Coronary artery (tissue), 2 donors: ENCODE data around the gene RGS6.
A peak's percentile ranks its signal among the peaks of the same experiment; 100 is the strongest.

Experiments
- DNase-seq: peaks from one replicate; pipeline ENCODE4 v3.0.0-alpha.2; 2017; ENCODE audit warnings: low spot score
- H3K27ac ChIP-seq, 2 donors: fragments of 200-600 bp; sonication (generic); one replicate each; pipeline ENCODE4 v1.5.1; 2016 to 2019
- H3K4me3 ChIP-seq: fragments of 200-600 bp; sonication (generic); 2 replicates; pipeline ENCODE4 v1.5.1; 2016; ENCODE audit warnings: mild to moderate bottlenecking, moderate library complexity
- TF ChIP-seq, protein P1 (sequence below): fragments of 200-600 bp; sonication (generic); IDR thresholded peaks from one replicate; pipeline ENCODE4 v1.5.1; 2019; ENCODE audit warnings: antibody characterized with exemption

Gene RGS6

DNA sequence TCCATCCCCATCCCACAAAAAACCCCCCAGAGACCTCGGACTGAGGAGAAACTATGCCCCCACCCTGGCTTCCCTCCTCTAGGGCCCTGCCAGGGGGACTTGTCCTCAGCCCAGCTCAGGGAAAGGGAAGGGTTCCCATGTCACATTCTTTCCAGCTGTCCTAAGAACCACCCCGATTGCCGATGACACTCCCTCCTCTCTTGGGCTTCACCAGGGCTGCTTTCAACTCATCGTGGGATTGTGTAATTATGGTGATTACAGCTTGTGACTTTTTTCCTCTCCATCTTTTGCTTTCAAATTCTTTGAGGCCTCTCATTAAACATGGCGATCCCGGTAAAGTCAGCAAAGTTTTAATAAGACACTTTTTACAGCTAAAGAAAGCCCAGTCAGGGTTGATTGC lies 617.6 kb downstream of the RGS6 start:
- DNase-seq: no peak
- Histone ChIP-seq H3K4me3 (no peak overlapping the region), H3K27ac (no peak overlapping the region)
- TF ChIP-seq, protein P1, sequence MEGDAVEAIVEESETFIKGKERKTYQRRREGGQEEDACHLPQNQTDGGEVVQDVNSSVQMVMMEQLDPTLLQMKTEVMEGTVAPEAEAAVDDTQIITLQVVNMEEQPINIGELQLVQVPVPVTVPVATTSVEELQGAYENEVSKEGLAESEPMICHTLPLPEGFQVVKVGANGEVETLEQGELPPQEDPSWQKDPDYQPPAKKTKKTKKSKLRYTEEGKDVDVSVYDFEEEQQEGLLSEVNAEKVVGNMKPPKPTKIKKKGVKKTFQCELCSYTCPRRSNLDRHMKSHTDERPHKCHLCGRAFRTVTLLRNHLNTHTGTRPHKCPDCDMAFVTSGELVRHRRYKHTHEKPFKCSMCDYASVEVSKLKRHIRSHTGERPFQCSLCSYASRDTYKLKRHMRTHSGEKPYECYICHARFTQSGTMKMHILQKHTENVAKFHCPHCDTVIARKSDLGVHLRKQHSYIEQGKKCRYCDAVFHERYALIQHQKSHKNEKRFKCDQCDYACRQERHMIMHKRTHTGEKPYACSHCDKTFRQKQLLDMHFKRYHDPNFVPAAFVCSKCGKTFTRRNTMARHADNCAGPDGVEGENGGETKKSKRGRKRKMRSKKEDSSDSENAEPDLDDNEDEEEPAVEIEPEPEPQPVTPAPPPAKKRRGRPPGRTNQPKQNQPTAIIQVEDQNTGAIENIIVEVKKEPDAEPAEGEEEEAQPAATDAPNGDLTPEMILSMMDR: no peak

DNA sequence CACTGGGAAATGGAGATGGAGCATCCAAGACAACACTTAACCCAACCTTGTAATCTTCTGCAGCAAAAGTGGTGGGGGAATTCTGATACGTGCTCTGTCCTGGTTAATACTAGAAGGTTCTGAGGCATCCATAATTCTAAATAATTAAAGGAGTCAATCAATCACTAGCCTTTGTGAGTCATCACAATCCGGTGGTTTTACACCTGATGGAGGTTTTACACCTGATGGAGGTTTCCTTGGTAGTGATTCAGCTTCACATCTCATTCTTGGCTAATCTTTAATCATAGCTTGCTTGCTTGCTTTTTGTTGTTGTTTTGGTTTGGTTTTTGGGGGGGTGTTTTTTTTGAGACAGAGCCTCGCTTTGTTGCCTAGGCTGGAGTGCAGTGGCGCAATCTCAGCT lies 618.3 kb downstream of the RGS6 start:
- H3K4me3 ChIP-seq: no peak overlapping the region
- no peak for DNase-seq
- H3K27ac ChIP-seq: no peak overlapping the region
- TF ChIP-seq, protein P1: no peak

GRCh38 chr14:72552236-72552635 lies 620.0 kb downstream of the RGS6 start:
- no peak for DNase-seq
- Histone ChIP-seq H3K4me3 (no peak overlapping the region), H3K27ac (no peak overlapping the region)
- TF ChIP-seq, protein P1: no peak

DNA sequence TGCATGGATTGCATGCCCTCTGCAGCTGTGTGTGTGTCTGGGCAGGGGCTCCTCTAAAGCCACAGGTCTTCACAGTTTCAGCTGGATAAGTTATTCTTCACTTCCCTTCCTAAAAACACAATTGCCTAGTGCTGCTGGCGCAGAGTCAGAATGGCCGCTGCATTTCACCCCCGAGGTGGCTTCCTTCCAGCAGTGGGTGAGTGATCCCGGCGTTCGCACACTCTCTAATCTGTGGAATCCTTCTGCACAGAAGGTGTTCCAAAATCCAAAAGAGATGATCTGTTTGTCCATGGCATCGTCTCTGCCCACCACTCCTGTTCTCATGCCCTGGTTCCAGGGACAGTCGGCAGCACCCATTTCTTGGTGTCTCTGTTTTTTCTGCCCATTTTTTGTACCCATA lies 620.9 kb downstream of the RGS6 start:
- H3K27ac ChIP-seq: peak overlapping the region in 1 of 2 donors; percentile 78

GRCh38 chr14:72553656-72554055 lies 621.4 kb downstream of the RGS6 start:
- DNase-seq: no peak
- H3K4me3 ChIP-seq: no peak overlapping the region
- H3K27ac ChIP-seq: peak overlapping the region; percentile 11 to 78
- TF ChIP-seq, protein P1: no peak

More for the DNA sequence above, 620.9 kb downstream of the RGS6 start:
- TF ChIP-seq, protein P1: no peak
- no peak overlapping the region for H3K4me3 ChIP-seq
- DNase-seq: no peak

GRCh38 chr14:72554401-72554800 lies 622.2 kb downstream of the RGS6 start:
- TF ChIP-seq, protein P1: no peak
- peak overlapping the region; percentile 11 to 78 for H3K27ac ChIP-seq
- no peak overlapping the region for H3K4me3 ChIP-seq
- DNase-seq: no peak

- DNase-seq: no peak
- Histone ChIP-seq H3K27ac (peak overlapping the region; percentile 11 to 78), H3K4me3 (no peak overlapping the region)
- TF ChIP-seq, protein P1: no peak
Observed at GRCh38 chr14:72554994-72555608, 622.9 kb downstream of the RGS6 start.
